Heart left ventricle (tissue), 13 donors: Measurements from ENCODE around the gene HBA2.
"Not testable (repeated sequence)": the region's sequence is repeated elsewhere in the genome, so short reads cannot be mapped to it uniquely, and the experiment has no call there.

Experiments
- POLR2A ChIP-seq, 2 donors: fragments of 450-650 bp; IDR thresholded peaks; one replicate each; pipeline ENCODE4 v1.6.1; 2017; ENCODE audit warnings: antibody characterized with exemption in 2 of 2, mild to moderate bottlenecking in 2 of 2, moderate library complexity in 2 of 2
- TF ChIP-seq, protein P1 (sequence below), 12 donors: fragments of 200-600 bp; sonication (generic) in 4 of 12; IDR thresholded peaks; one replicate each; pipeline versions ENCODE4 v1.5.0 to v1.8.0; 2018 to 2022; ENCODE audit warnings: antibody characterized with exemption in 12 of 12, mild to moderate bottlenecking in 5 of 12
- donor health status: ischemic (EF 13 %, LVEDD 7.1; RV severe dilation, severe dysfunction).
- donor health status: DM: no; HTN: yes; CAD: no.
- donor health status: DM: no; HTN: no; CAD: no.
- donor health status: ischemic (EF 25% LVEDD 6.9; RV normal size, moderate dysfunction).
- donor health status: ischemic (EF 25% LVEDD 5.7; RV mildly dilated, moderate dysfunction).
- donor health status: ischemic (EF 35%, LVEDD 5.7; RV mildly dilated, moderate dysfunction).
- donor health status: nonischemic (EF 11% LVEDD 7.7; RV severe dilation, severe dysfunction).
- donor health status: DM: yes; HTN: yes; CAD: no.
- donor health status: PGD.
- donor health status: ischemic (EF 29% LVEDD 5.4; RV normal size, mild dysfunction).
- donor health status: nonischemic (EF 23%, LVEDD 6.1; RV moderate dilation, normal function).

DNA sequence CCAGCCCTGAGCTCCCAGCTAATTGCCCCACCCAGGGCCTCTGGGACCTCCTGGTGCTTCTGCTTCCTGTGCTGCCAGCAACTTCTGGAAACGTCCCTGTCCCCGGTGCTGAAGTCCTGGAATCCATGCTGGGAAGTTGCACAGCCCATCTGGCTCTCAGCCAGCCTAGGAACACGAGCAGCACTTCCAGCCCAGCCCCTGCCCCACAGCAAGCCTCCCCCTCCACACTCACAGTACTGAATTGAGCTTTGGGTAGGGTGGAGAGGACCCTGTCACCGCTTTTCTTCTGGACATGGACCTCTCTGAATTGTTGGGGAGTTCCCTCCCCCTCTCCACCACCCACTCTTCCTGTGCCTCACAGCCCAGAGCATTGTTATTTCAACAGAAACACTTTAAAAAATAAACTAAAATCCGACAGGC is 2.6 kb upstream of the HBA2 start:
- TF ChIP-seq, protein P1, sequence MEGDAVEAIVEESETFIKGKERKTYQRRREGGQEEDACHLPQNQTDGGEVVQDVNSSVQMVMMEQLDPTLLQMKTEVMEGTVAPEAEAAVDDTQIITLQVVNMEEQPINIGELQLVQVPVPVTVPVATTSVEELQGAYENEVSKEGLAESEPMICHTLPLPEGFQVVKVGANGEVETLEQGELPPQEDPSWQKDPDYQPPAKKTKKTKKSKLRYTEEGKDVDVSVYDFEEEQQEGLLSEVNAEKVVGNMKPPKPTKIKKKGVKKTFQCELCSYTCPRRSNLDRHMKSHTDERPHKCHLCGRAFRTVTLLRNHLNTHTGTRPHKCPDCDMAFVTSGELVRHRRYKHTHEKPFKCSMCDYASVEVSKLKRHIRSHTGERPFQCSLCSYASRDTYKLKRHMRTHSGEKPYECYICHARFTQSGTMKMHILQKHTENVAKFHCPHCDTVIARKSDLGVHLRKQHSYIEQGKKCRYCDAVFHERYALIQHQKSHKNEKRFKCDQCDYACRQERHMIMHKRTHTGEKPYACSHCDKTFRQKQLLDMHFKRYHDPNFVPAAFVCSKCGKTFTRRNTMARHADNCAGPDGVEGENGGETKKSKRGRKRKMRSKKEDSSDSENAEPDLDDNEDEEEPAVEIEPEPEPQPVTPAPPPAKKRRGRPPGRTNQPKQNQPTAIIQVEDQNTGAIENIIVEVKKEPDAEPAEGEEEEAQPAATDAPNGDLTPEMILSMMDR (IDR thresholded peaks at IDR 0.05): not testable (repeated sequence)
- TF ChIP-seq POLR2A (IDR thresholded peaks at IDR 0.05): not testable (repeated sequence)
